HG02885 (cell line): ENCODE measurements around the gene ADO.

Source experiments
- ATAC-seq: cut with Tn5 transposase; IDR thresholded peaks from one replicate; pipeline ENCODE4 v1.9.1; 2021; ENCODE audit warnings: mild to moderate bottlenecking; ENCODE audit not compliant: unreplicated experiment, poor library complexity

Gene ADO

DNA sequence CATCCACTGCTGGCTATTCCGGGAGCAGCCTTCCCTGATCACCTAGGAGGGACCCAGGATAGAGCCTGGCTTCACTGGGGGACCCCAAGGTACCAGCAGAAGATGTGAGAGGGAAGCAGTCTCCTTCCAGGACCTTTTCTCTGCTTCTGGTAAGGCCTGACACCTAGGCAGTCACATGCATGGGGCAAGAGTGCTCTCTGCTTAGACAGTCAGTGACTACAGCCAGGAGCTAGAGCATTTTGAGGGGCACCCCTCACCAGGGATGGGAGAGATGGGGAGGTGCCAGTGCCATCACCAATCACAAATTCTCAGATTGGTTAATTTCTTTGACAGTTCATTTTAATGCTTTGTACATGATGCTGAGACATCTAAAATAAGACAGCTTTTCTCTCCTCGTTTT lies 13.9 kb upstream of the ADO start:
- no peak for ATAC-seq

DNA sequence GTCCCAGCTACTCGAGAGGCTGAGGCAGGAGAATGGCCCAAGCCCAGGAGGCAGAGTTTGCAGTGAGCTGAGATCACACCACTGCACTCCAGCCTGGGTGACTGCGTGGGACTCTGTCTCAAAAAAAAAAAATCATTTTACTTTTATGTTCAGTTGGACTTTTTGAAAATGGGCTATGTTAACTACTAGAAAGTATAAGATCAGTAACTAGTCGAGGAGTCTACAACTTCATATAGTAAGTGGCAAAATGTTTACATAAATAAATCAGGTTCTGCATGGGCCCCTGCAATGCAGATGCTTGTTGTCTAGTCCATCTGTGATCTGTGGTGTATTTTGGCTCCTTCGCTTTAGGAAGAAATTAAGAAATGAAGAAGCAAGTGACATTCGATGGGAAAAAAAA lies 12.3 kb upstream of the ADO start:
- ATAC-seq: no peak

DNA sequence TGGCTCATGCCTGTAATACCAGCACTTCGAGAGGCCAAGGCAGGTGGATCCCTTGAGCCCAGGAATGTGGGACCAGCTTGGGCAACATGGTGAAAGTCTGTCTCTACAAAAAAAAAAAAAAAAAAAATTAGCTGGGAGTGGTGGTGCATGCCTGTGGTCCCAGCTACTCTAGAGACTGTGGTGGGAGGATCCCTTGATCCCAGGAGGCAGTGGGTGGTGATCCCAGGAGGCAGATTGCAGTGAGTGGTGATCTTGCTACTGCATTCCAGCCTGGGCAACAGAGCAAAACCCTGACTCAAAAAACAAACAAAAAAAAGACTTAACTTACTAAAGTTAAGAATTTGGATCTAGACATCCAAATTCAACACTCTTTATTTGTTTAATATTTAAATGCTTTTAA lies 10.2 kb upstream of the ADO start:
- no peak for ATAC-seq

DNA sequence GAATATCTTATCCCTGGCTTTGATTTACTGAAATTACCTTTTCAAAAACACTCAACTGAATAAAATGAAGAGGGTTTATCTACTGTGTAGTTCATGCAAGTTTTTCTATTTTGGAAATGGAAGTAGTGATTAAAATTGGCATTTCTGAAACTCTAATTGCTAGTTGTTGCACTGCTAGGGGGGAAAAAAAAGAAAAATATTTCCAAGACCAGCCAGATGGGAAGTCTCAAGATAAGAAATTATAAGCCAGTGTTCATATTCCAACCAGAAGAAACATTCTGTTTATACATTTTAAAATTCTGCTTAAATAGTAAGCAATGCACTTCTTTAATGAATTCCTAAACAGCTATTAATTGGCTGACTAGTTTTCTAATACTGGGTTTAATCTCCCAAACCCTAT lies 9.4 kb upstream of the ADO start:
- ATAC-seq: no peak

DNA sequence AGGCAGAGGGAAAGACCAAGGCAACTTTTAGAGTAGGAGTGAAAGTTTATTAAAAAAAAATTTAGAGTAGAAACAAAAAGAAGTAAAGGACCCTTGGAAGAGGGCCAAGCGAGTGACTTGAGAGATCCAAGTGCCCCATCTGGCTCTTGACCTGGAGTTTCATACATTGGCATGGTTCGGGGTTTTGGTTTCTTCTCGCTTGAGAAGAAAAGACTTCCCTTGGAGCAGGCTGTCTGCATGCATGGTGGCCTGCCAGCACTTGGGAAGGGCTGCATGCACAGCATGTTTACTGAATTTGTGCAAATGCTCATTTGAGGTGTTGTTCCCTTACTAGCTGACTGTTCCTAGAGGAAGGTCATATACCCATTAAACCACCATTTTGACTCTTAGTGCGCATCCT lies 8.8 kb upstream of the ADO start:
- no peak for ATAC-seq

DNA sequence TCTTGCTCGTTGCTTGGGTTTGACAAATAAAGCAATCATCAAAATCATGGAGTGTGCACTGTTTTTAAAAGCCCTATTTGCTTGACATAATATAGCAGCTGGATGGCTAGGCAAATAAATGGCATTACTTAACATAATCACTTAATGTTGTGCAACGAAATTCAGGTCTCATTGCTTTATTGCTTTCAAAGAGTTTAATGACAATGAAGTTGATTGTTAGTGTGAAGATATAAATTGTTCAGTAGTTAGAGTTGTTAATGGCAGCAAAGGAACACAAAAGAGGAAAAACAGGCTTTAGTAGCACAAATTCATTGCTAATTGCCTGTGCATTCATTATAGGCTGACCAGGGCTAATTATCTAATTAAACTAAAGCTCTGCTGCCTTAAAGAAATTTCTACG lies 7.6 kb upstream of the ADO start:
- no peak for ATAC-seq

DNA sequence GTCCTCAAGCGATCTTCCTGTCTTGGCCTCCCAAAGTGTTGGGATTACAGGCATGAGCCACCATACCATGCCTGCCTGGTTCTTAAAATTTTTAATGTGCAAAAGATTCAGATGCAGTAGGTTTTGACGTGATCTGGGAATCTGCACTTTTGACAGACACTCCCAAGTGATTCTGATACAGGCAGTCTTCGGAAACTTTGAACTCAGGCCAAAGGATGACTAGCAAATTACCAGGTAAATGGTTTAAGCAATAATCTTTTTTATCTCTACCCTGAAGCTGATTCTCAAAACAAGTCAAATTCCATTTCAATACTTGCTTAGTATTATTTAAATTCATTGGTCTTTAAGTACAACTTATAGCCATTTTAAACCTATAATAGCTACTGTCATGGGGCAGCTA lies 2.6 kb upstream of the ADO start:
- no peak for ATAC-seq

DNA sequence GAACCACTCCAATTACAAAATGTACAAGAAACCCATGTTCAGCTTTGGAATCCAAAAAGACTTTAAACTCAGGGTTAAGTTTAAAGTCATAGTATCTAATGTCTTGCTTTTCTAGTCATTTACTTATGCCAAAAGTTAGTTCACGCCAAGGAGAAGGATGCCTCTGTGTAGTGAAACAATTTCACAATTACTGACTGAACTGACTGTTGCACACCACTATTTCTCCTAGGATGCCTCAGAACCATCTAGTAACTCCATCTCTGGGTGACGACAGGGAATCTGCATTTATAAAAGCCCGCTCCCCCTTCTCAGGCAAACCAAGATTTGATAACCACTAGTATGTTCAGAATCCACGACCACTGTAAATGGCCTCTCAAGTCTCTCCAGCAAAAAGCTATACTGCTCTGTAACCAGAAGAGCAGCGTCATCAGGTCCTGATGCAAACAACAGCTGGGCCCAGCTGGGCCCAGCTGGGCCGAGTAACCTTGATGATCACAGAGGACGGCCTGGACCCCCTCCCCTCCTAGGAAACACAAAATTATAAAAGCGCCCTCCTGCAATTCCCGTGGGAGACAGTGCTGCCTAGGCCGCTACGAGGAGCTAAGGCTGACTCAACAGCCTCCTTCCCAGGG lies 680 bp upstream of the ADO start:
- peak; percentile 1 for ATAC-seq

DNA sequence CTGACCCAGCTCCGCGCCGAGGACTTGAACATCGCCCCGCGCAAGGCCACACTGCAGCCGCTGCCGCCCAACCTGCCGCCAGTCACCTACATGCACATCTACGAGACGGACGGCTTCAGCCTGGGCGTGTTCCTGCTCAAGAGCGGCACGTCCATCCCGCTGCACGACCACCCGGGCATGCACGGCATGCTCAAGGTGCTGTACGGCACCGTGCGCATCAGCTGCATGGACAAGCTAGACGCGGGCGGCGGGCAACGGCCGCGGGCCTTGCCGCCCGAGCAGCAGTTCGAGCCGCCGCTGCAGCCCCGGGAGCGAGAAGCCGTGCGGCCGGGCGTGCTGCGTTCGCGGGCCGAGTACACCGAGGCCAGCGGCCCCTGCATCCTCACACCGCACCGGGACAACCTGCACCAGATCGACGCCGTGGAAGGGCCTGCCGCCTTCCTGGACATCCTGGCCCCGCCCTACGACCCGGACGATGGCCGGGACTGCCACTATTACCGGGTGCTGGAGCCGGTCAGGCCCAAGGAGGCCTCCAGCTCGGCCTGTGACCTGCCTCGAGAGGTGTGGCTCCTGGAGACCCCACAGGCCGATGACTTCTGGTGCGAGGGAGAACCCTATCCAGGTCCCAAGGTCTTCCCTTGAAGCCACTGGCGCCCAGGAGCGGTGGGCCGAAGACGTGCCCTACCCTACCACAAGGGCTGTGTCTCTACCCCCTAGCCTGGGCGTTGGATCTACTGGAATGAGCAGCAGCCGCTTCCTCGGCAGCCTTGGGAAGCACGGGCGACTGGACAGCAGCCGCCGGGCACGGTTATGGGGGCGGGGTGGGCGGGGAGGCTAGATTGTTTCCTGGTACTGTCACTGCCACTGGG lies 945 bp downstream of the ADO start:
- ATAC-seq: peak; percentile 15

DNA sequence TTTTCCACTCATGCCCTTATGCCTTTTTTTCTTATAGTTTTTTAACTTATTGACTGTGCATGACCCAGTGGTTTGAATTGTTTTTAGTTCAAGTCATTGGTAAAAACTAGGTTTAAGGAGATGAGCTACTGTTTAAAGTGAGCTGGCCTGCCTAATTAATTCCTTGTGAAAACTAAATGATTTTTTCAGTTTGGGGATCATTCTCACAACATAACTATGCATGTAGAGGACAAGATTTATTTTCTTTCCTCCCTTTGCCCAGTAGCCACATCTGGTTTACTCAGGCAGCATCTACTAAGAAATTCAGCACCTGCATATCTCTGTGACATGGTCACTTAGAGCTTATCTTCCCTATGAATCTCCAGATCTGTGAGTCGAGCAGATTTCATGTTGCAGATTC lies 1.7 kb downstream of the ADO start:
- ATAC-seq: no peak

DNA sequence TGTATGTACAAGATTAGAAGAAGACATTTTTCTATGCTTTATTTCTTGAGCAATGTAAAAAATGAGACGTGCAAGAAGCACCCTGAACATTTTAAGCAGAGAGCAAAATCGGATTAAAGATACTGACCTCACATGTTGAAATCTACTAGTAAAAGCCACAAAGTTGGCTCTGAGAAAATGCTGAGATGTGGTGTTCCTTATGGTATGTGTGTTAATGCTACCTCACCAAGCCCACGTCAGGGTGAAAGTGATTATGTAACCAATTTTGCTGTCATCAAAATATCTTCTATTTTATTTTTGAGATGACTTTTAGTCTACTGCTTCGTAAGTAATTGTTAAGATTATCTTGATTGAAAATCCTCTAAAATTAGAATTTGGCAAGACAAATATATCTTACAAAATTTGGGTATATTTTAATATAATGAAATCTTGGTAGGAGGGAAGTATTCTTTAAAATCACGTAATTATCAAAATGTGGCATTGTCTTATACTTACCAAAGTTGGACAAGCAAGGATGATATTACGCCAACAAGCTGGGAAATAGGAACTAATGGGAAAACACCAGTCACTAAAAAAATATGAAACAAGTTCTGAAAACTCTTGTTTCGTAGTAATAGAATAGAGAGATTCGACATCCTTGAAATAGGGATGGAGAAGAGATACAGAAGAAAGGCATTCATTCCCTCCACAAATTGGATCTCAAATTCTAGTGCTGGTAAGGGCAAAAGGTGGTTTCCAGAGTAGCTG lies 5.8 kb downstream of the ADO start:
- ATAC-seq: no peak

DNA sequence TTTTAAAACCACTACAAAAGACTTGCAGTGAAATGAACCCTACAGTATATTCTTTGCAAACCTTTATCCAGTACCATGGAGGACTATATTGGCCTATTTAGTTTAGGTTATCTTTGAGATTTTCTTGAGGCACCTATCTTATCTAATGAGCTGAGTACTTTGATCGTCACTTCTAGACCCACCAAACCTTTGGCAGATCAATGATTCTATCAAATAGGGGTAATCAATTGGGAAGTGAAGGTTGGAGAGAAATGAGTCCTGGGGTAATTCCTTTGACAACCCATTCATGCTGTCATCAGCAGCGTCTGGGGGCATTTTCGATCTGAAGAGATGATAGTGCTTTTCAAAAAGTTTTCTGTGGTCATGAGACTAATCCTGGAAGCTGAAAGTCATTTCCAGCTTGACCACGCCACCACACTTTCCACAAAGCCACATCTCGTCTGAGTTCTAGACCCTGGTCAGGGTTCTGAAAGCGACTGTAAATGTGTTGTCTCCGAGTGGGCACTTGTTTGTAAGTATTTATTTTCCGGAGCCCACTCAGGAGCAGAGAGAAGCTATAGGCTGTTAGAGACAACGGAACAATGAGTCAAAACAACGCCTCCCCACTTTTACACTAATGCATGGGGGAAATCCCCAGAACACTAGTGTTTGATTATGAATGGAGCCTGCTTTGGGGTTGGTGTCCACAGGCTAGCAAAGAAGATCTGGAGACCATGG lies 6.8 kb downstream of the ADO start:
- peak; percentile 61 for ATAC-seq

DNA sequence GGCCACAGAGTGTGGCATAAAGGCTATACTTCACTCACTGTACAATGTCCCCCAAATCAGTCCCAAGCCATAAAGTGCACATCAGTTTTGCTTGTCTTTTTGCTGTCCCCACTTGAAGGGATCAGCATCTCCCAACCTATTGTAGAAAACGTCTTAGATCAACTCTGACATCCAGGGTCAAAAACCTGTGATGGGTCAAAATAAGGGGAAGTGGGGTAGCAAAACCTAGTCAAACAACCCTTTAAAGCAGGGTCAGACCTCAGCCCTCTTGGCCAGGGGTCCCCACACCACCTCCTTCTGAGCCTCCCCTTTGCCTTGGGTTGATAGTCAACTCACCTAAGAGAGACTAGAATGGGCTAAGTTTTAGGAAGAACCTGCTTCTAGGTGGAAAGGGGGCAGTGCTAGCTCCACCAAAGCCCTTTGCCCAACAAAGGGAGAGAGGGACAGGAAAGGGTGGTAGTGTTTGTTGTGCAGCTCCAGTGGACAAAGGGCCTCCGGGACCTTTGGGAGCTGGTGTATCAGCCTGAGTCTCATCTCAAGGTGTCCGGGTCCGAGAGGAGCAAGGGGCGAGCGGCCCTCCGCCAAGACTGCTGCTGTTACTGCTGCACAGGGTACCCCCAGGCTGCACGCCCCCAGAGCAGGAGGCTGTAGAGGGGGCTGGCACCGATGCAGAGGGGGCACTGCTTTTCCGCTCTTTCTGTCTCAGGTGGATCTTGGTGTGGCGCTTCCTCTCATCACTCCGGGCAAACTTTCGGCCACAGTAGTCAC lies 8.3 kb downstream of the ADO start:
- no peak for ATAC-seq

DNA sequence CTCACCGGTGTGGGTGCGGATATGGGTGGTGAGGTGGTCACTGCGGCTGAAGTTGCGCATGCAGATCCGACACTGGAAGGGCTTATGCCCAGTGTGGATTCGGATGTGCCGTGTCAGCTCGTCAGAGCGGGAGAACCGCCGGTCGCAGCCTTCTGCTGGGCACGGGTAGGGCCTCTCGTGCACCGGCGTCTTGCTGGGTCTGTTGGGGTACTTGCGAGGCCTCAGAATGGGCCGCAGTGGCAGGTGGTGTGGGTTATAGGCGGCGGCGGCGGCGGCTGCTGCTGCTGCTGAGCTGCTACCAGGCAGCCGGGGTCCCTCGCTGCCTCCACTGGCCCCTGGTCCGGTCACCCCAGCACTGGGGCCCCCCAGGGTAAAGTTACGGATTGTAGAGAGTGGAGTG lies 8.9 kb downstream of the ADO start:
- ATAC-seq: no peak

DNA sequence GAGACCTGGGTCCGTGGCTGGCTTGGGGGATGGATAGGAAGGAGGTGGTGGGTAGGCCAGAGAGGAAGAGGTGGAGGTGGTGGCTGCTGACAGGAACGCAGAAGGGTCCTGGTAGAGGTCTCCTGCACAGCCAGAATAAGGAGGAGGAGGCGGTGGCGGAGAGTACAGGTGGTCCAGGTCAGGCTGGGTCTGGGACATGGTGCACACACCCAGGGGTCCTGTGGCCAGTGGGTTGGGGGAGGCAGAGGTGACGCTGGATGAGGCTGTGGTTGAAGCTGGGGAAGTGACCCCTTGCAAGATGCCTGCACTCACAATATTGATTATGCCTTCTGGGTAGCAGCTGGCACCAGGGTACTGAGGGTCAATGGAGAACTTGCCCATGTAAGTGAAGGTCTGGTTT lies 9.5 kb downstream of the ADO start:
- ATAC-seq: no peak

DNA sequence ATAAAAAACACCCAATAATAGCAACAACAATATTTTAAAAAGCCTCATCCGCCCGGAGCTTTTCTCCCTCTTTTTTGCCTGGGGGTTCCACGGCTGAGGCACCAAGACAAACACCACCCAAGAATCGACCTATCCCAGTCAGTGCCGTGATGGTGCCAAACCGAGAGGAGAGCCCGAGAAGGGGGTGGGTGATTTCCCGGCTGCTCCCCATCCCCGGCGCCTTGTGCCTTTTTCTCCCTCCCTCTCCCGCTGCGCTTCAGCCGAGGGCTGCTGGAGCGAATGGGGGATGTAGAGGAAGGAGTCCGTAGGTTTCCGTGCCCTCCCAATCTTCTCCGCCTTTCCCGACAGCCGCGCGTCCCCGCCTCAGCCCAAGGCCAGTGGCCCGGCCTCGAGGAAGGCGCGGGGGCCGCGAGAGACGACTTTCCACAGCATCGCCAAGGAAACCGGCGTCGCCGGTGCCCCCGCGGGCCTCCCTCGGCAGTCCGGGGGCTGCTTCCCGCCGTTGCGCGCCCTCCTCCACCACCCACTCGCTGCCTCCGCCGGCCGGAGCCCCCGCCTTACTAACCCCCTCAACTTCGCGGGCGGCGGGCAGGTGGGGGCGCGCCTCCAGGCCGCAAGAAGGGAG lies 10.3 kb downstream of the ADO start:
- ATAC-seq: no peak

DNA sequence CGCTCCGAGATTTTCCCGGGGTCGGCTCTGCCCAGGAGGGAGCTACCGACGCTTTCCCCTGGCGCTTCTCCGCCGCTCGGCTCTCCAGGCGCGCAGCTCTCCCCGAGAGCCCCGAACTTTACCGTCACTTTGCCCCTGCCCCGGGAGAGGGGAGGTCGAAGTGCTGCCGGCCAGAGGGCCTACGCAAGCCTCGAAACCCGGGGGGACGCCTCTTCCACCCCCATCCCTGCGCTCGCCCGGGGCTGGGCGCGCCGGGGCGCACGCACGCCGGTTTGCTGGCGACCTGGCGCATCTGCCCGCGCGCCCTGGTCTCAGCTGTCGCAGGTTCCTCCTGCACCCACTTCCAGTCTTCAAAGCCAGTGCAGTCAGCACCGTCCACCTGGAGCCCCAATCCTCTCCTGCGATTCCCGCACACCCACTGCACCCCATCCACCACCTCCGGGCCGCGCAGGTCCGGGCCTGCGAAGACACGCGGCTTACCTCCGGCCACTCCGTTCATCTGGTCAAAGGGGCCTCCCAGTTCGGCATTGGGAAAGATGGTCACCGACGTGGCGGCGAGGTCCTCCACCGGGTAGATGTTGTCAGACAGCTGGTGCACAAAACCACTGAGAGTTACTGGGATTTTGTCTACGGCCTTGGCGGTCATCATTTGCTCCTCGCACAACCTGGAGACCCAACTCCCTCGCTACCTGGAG lies 11.0 kb downstream of the ADO start:
- no peak for ATAC-seq

DNA sequence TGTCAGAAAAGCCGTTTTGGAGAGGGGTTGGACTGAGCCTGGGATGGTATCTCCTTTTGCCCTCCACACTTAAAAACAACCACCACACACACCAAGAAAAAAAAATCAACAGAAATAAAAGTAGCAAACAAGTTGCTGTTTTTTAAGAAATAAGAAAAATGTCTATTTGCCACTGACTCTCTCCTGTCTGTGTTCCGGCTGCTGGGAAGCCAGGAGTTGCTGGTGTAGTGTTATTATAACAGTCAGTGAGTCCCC lies 11.5 kb downstream of the ADO start:
- no peak for ATAC-seq
